ENCODE results near the gene PRKRA. TPM values are rescaled to one million over a fixed set of nuclear protein-coding genes. Genes with fewer than 3 reads are reported as not detected.

The PRKRA gene
- total and polyA plus RNA-seq, 2 of the 13 experiments (the other 11 are each of a cell fraction or from before 2014, with no cell fraction given): 53.1 to 74.7 TPM

DNA sequence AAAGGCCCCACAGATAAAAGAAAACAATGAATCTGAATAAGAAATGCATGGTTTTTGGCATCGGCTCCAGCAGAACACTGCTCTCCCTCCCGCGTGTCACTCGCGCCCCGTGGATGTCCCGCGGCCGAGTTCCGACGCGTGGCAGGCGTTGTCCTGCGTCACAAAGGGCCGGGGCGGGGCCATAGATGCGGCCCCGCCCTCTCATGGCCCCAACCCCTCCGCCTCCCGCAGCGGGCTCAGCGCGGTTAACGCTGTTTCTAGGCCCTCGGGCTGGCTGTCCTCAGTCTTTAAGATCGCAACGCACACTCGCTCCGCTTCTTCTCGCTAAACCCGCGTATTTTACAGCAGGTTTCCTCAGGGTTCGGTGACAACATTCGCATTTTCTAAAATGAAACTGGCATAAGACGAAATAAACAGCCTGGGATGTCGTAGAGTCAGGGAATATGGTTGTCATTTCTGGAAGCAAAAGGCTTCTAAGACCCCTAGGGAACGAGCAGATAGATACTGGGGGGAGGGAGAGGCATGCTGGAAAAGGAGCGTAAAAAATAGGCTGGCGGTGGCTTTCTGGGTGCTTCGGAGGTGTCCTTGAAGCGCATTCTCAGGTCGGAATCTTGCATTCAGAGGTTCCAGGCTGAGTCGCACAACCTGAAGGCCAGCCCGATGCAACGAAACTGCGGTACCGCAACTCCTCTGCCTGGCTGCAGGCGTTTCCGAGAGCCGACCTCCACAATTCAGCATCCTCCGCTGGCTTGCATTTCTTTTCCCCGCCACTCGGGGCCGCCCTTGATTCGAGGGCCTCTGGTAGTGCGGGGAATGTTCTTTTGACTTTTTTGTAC is 27.7 kb upstream of the PRKRA start, which contains the start of gene FKBP7 (continued):
- TF ChIP-seq ZKSCAN5 (CRISPR knock-in tag; IDR thresholded peaks at IDR 0.05) (no peak), KLF12 (CRISPR knock-in tag; IDR thresholded peaks at IDR 0.05; ENCODE audit: borderline replicate concordance) (peak; percentile 89; the same call in 1 of the 2 replicates), ZFP1 (CRISPR knock-in tag; IDR thresholded peaks at IDR 0.05) (peak; percentile 59; the same call in 1 of the 2 replicates), ZNF616 (CRISPR knock-in tag; IDR thresholded peaks at IDR 0.05; ENCODE audit: low read depth) (peak; percentile 61; the same call in 1 of the 2 replicates), NR2C2 (CRISPR knock-in tag; IDR thresholded peaks at IDR 0.05; ENCODE audit: borderline replicate concordance) (peak; percentile 38), NFE2L1 (CRISPR knock-in tag; IDR thresholded peaks at IDR 0.05; ENCODE audit: borderline replicate concordance) (no peak), ZNF891 (CRISPR knock-in tag; IDR thresholded peaks at IDR 0.05) (no peak), DNMT3B (CRISPR knock-in tag; conservative IDR thresholded peaks at IDR 0.05) (peak; percentile 19; the same call in 1 of the 2 replicates), YEATS4 (CRISPR knock-in tag; IDR thresholded peaks at IDR 0.05; ENCODE audit: borderline replicate concordance) (peak; percentile 97), SP140L (CRISPR knock-in tag; IDR thresholded peaks at IDR 0.05; ENCODE audit: borderline replicate concordance) (peak; percentile 78; the same call in 1 of the 2 replicates), KAT8 (CRISPR knock-in tag; IDR thresholded peaks at IDR 0.05) (peak; percentile 55; the same call in 1 of the 2 replicates), XBP1 (CRISPR knock-in tag; IDR thresholded peaks at IDR 0.05) (peak; percentile 81; the same call in 1 of the 2 replicates), ZNF766 (CRISPR knock-in tag; IDR thresholded peaks at IDR 0.05; ENCODE audit: borderline replicate concordance) (peak; percentile 79; the same call in 1 of the 2 replicates), PHF8 (CRISPR knock-in tag; IDR thresholded peaks at IDR 0.05) (peak; percentile 98), GTF3A (CRISPR knock-in tag; conservative IDR thresholded peaks at IDR 0.05) (peak; percentile 40; the same call in 1 of the 2 replicates), ZNF510 (CRISPR knock-in tag; IDR thresholded peaks at IDR 0.05; ENCODE audit: low read depth) (no peak)
- TF ChIP-seq, protein P1, sequence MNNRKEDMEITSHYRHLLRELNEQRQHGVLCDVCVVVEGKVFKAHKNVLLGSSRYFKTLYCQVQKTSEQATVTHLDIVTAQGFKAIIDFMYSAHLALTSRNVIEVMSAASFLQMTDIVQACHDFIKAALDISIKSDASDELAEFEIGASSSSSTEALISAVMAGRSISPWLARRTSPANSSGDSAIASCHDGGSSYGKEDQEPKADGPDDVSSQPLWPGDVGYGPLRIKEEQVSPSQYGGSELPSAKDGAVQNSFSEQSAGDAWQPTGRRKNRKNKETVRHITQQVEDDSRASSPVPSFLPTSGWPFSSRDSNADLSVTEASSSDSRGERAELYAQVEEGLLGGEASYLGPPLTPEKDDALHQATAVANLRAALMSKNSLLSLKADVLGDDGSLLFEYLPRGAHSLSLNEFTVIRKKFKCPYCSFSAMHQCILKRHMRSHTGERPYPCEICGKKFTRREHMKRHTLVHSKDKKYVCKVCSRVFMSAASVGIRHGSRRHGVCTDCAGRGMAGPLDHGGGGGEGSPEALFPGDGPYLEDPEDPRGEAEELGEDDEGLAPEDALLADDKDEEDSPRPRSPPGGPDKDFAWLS (CRISPR knock-in tag; IDR thresholded peaks at IDR 0.05; ENCODE audit: borderline replicate concordance): no peak
- TF ChIP-seq, protein P2, sequence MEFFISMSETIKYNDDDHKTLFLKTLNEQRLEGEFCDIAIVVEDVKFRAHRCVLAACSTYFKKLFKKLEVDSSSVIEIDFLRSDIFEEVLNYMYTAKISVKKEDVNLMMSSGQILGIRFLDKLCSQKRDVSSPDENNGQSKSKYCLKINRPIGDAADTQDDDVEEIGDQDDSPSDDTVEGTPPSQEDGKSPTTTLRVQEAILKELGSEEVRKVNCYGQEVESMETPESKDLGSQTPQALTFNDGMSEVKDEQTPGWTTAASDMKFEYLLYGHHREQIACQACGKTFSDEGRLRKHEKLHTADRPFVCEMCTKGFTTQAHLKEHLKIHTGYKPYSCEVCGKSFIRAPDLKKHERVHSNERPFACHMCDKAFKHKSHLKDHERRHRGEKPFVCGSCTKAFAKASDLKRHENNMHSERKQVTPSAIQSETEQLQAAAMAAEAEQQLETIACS (CRISPR knock-in tag; IDR thresholded peaks at IDR 0.05): 0 out of 2 replicates have a peak, but pooled peaks have one; percentile 37
- TF ChIP-seq, protein P3, sequence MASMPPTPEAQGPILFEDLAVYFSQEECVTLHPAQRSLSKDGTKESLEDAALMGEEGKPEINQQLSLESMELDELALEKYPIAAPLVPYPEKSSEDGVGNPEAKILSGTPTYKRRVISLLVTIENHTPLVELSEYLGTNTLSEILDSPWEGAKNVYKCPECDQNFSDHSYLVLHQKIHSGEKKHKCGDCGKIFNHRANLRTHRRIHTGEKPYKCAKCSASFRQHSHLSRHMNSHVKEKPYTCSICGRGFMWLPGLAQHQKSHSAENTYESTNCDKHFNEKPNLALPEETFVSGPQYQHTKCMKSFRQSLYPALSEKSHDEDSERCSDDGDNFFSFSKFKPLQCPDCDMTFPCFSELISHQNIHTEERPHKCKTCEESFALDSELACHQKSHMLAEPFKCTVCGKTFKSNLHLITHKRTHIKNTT (CRISPR knock-in tag; IDR thresholded peaks at IDR 0.05): no peak
- TF ChIP-seq, protein P4, sequence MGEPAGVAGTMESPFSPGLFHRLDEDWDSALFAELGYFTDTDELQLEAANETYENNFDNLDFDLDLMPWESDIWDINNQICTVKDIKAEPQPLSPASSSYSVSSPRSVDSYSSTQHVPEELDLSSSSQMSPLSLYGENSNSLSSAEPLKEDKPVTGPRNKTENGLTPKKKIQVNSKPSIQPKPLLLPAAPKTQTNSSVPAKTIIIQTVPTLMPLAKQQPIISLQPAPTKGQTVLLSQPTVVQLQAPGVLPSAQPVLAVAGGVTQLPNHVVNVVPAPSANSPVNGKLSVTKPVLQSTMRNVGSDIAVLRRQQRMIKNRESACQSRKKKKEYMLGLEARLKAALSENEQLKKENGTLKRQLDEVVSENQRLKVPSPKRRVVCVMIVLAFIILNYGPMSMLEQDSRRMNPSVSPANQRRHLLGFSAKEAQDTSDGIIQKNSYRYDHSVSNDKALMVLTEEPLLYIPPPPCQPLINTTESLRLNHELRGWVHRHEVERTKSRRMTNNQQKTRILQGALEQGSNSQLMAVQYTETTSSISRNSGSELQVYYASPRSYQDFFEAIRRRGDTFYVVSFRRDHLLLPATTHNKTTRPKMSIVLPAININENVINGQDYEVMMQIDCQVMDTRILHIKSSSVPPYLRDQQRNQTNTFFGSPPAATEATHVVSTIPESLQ (CRISPR knock-in tag; conservative IDR thresholded peaks at IDR 0.05): peak; percentile 77
- TF ChIP-seq, protein P5, sequence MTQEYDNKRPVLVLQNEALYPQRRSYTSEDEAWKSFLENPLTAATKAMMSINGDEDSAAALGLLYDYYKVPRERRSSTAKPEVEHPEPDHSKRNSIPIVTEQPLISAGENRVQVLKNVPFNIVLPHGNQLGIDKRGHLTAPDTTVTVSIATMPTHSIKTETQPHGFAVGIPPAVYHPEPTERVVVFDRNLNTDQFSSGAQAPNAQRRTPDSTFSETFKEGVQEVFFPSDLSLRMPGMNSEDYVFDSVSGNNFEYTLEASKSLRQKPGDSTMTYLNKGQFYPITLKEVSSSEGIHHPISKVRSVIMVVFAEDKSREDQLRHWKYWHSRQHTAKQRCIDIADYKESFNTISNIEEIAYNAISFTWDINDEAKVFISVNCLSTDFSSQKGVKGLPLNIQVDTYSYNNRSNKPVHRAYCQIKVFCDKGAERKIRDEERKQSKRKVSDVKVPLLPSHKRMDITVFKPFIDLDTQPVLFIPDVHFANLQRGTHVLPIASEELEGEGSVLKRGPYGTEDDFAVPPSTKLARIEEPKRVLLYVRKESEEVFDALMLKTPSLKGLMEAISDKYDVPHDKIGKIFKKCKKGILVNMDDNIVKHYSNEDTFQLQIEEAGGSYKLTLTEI (CRISPR knock-in tag; conservative IDR thresholded peaks at IDR 0.05): no peak
